ENCODE results near the gene PHLPP2.

The PHLPP2 gene, protein sequence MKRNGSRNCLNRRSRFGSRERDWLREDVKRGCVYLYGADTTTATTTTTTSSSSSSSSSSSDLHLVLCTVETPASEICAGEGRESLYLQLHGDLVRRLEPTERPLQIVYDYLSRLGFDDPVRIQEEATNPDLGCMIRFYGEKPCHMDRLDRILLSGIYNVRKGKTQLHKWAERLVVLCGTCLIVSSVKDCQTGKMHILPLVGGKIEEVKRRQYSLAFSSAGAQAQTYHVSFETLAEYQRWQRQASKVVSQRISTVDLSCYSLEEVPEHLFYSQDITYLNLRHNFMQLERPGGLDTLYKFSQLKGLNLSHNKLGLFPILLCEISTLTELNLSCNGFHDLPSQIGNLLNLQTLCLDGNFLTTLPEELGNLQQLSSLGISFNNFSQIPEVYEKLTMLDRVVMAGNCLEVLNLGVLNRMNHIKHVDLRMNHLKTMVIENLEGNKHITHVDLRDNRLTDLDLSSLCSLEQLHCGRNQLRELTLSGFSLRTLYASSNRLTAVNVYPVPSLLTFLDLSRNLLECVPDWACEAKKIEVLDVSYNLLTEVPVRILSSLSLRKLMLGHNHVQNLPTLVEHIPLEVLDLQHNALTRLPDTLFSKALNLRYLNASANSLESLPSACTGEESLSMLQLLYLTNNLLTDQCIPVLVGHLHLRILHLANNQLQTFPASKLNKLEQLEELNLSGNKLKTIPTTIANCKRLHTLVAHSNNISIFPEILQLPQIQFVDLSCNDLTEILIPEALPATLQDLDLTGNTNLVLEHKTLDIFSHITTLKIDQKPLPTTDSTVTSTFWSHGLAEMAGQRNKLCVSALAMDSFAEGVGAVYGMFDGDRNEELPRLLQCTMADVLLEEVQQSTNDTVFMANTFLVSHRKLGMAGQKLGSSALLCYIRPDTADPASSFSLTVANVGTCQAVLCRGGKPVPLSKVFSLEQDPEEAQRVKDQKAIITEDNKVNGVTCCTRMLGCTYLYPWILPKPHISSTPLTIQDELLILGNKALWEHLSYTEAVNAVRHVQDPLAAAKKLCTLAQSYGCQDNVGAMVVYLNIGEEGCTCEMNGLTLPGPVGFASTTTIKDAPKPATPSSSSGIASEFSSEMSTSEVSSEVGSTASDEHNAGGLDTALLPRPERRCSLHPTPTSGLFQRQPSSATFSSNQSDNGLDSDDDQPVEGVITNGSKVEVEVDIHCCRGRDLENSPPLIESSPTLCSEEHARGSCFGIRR (N-terminal part only)

DNA sequence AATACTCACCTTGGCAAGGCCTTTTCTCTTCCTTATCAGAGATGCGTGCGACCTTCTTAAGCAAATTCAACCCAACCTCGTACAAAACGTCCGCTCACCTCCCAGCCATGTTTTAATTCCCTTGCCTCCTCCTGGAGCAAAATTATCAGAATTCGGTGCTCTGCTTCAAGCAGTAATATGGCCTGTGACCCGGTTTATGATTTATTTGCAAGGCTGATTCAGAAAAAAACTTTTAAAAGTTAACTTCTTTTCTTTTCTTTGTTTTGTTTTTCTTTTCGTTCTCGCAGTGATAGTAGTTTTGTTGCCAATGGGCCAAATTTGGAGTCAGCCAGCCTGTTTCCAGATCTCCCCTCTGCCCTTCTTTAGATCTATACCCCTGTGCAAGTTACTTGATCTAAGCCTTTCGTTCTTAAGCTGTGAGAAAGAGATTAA lies at the start of gene PHLPP2:
TSS of gene PHLPP2 (minus strand) at position 382 of the 432 bp plus-strand sequence. CDS start 9,906 bp downstream, outside the sequence.
- H3K4me2 ChIP-seq (ENCODE audit: low read length), result peak within 1 kb of the TSS; percentile 56
- no peak within 1 kb of the TSS for H3K9ac ChIP-seq
- H3K36me3 ChIP-seq (ENCODE audit: control insufficient read depth, insufficient read depth, low read length), result no peaks in the 10 kb centered on the region
- peak within 1 kb of the TSS; percentile 86 for H2AFZ ChIP-seq
- H3K4me3 ChIP-seq (ENCODE audit: low read depth, low read length), result peak within 1 kb of the TSS; percentile 49
- H3K27me3 ChIP-seq (ENCODE audit: control insufficient read depth, insufficient read depth, low read length), result no peaks in the 10 kb centered on the region
- H3K79me2 ChIP-seq, result peaks cover 11% of the 10 kb centered on the region
- H3K4me1 ChIP-seq, result peaks cover 6% of the 10 kb centered on the region
- peak within 1 kb of the TSS; percentile 63 for H3K27ac ChIP-seq
- no peak for TF ChIP-seq CTCF (IDR thresholded peaks at IDR 0.05)
- no peaks in the 10 kb centered on the region for H3K9me3 ChIP-seq (ENCODE audit: control insufficient read depth, low read length)

DNA sequence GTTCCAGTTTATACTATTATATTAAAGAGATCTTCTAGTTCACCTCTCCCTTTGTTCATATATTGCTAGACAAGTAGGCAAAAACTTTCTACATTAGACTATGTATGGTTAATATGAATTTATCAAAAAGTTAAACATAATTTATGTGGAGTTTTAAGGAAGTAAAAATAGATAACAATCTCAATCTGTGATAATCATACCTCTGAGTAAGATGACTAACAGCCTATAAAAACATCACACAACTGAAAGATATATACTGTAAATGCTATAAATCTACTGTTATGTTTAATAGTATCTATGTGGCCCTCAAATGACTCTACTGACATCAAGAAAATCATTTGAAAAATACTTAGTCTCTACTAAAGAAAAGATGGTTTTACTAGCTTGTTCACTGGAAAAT lies 47.1 kb upstream of the PHLPP2 start:
- Histone ChIP-seq H3K79me2 (peaks cover 8% of the 10 kb centered on the region), H3K9me3 (ENCODE audit: control insufficient read depth, low read length) (no peaks in the 10 kb centered on the region), H3K4me1 (peaks cover 16% of the 10 kb centered on the region), H3K27me3 (ENCODE audit: control insufficient read depth, insufficient read depth, low read length) (no peaks in the 10 kb centered on the region), H3K4me2 (ENCODE audit: low read length) (no peak overlapping the region), H2AFZ (no peak overlapping the region), H3K27ac (no peak overlapping the region), H3K36me3 (ENCODE audit: control insufficient read depth, insufficient read depth, low read length) (no peaks in the 10 kb centered on the region), H3K4me3 (ENCODE audit: low read depth, low read length) (no peak overlapping the region), H3K9ac (no peak overlapping the region)
- no peak for TF ChIP-seq CTCF (IDR thresholded peaks at IDR 0.05)

DNA sequence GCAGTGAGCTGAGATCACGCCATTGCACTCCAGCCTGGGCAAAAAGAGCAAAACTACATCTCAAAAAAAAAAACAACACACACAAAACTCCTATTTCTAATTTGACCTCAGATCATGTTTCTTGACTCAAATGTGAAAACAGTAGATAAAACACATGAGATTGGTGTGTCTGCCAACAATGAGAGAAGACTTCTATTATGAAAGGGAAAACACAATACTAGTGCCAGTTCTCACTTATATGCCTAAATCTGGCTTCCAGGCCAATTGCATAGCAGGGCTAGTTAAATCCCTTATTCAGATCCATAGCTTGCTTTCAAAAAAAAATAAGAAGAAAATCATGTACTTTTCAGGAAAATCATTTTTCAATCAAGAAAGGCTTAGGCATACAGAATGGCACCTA lies 44.7 kb upstream of the PHLPP2 start:
- H3K4me2 ChIP-seq (ENCODE audit: low read length), result no peak overlapping the region
- H3K27me3 ChIP-seq (ENCODE audit: control insufficient read depth, insufficient read depth, low read length), result no peaks in the 10 kb centered on the region
- H2AFZ ChIP-seq, result no peak overlapping the region
- no peak for TF ChIP-seq CTCF (IDR thresholded peaks at IDR 0.05)
- H3K4me3 ChIP-seq (ENCODE audit: low read depth, low read length), result no peak overlapping the region
- H3K9me3 ChIP-seq (ENCODE audit: control insufficient read depth, low read length), result no peaks in the 10 kb centered on the region
- H3K9ac ChIP-seq, result no peak overlapping the region
- no peak overlapping the region for H3K27ac ChIP-seq
- H3K79me2 ChIP-seq, result peaks cover 4% of the 10 kb centered on the region
- peaks cover 13% of the 10 kb centered on the region for H3K4me1 ChIP-seq
- H3K36me3 ChIP-seq (ENCODE audit: control insufficient read depth, insufficient read depth, low read length), result no peaks in the 10 kb centered on the region

DNA sequence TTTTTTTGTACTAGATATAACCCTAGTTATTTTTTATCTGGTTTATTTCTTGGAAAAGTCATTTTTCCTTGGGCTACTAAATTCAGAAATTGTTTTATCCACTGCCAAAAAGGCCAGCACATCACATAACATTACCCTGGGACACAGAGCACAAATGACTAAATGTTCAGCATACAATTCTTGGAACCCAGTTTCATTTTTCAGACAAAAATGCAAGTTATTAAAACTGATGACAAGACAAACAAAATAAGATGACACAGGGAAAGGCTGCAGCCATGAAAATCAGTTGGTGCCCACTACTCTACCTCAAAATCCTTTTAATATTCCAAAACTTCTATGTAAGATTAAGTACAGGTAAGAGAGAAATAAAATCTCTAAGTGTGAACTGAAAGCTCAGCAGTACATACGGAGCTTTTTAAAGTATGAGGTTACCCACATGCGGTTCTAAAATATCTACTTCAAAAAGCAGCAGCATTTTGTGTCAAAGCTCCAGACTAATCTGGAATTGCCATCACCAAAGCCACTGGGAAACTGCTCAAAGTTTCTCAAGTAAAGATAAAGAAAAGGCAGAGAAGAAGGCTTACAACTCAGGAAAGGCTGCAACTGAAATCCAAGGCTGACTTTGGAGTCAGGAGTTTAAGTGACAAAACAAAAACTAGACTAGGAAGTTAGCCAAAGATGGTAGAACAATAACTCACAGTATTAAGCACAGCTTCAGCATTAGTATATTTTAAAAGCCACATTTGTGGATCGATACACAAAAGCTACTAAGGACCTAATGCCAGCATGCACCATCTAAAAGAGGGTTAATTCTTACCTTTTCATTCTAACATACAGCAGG lies 42.8 kb upstream of the PHLPP2 start:
- no peak for TF ChIP-seq CTCF (IDR thresholded peaks at IDR 0.05)
- Histone ChIP-seq H2AFZ (no peak overlapping the region), H3K4me1 (peaks cover 7% of the 10 kb centered on the region), H3K9ac (no peak overlapping the region), H3K4me2 (ENCODE audit: low read length) (peak overlapping the region; percentile 37), H3K27ac (peak overlapping the region; percentile 6), H3K27me3 (ENCODE audit: control insufficient read depth, insufficient read depth, low read length) (no peaks in the 10 kb centered on the region), H3K36me3 (ENCODE audit: control insufficient read depth, insufficient read depth, low read length) (no peaks in the 10 kb centered on the region), H3K9me3 (ENCODE audit: control insufficient read depth, low read length) (no peaks in the 10 kb centered on the region), H3K79me2 (no peaks in the 10 kb centered on the region), H3K4me3 (ENCODE audit: low read depth, low read length) (no peak overlapping the region)
